NCI-H526 (cell line): ENCODE data around the gene EFCAB9.
"Not testable (repeated sequence)": the region's sequence is repeated elsewhere in the genome, so short reads cannot be mapped to it uniquely, and the experiment has no call there.

Experiments used
- DNase-seq, 2 experiments: peaks; one replicate each; lab custom pipeline; 2025; lab: John Stamatoyannopoulos, UW

Gene EFCAB9

GRCh38 chr5:172193872-172194271, at the start of gene EFCAB9:
TSS of gene EFCAB9 (plus strand) at chr5:172194172. CDS start at chr5:172194173, 1 bp downstream.
- no peak for DNase-seq

GRCh38 chr5:172144291-172144815, 49.6 kb upstream of the EFCAB9 start:
- DNase-seq, result peak; percentile 13 to 44

GRCh38 chr5:172144931-172145869, 48.8 kb upstream of the EFCAB9 start:
- no peak for DNase-seq

- no peak for DNase-seq
Observed at GRCh38 chr5:172145870-172146747, 47.9 kb upstream of the EFCAB9 start.

GRCh38 chr5:172146748-172147092, 47.3 kb upstream of the EFCAB9 start:
- DNase-seq, result no peak

- no peak for DNase-seq
Observed at GRCh38 chr5:172147857-172148256, 46.1 kb upstream of the EFCAB9 start.

GRCh38 chr5:172148381-172148780, 45.6 kb upstream of the EFCAB9 start:
- DNase-seq, result no peak

- no peak for DNase-seq
Observed at GRCh38 chr5:172149073-172149472, 44.9 kb upstream of the EFCAB9 start.

GRCh38 chr5:172149481-172149880, 44.5 kb upstream of the EFCAB9 start:
- not testable (repeated sequence) for DNase-seq

GRCh38 chr5:172150514-172151425, 43.2 kb upstream of the EFCAB9 start:
- no peak for DNase-seq

GRCh38 chr5:172151661-172152210, 42.2 kb upstream of the EFCAB9 start:
- DNase-seq, result no peak

GRCh38 chr5:172153695-172154094, 40.3 kb upstream of the EFCAB9 start:
- no peak for DNase-seq

GRCh38 chr5:172155101-172155500, 38.9 kb upstream of the EFCAB9 start:
- DNase-seq, result not testable (repeated sequence)

GRCh38 chr5:172156541-172156994, 37.4 kb upstream of the EFCAB9 start:
- no peak for DNase-seq

- no peak for DNase-seq
Observed at GRCh38 chr5:172159016-172159415, 35.0 kb upstream of the EFCAB9 start.

- DNase-seq, result no peak
Observed at GRCh38 chr5:172160506-172160905, 33.5 kb upstream of the EFCAB9 start.

GRCh38 chr5:172162323-172162986, 31.5 kb upstream of the EFCAB9 start:
- no peak for DNase-seq

GRCh38 chr5:172162987-172163343, 31.0 kb upstream of the EFCAB9 start:
- no peak for DNase-seq

- DNase-seq, result peak in 1 of 2 experiments; percentile 3
Observed at GRCh38 chr5:172163346-172163745, 30.6 kb upstream of the EFCAB9 start.

- no peak for DNase-seq
Observed at GRCh38 chr5:172164769-172165212, 29.2 kb upstream of the EFCAB9 start.
